GM18519 (cell line): ENCODE results near the gene NRN1L.
"Not testable (repeated sequence)": the region's sequence is repeated elsewhere in the genome, so short reads cannot be mapped to it uniquely, and the experiment has no call there.

Experiments
- ATAC-seq: cut with Tn5 transposase; IDR thresholded peaks from one replicate; pipeline ENCODE4 v1.9.1; 2021; ENCODE audit warnings: mild to moderate bottlenecking, moderate library complexity; ENCODE audit not compliant: unreplicated experiment, low FRiP score

NRN1L gene

DNA sequence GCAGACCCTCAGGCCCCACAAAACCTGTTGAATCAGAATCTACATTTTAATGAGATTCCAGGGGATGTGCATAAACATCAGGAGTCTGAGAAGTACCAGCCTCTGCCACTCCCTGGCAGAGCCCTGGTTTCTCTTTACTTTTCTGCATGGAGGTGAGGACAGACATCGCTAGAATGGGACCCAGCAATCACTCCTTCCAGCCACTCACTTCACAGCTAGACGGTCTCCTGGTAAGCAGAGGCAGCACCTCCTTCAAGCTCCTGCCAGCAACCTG lies 30.7 kb downstream of the NRN1L start:
- not testable (repeated sequence) for ATAC-seq

DNA sequence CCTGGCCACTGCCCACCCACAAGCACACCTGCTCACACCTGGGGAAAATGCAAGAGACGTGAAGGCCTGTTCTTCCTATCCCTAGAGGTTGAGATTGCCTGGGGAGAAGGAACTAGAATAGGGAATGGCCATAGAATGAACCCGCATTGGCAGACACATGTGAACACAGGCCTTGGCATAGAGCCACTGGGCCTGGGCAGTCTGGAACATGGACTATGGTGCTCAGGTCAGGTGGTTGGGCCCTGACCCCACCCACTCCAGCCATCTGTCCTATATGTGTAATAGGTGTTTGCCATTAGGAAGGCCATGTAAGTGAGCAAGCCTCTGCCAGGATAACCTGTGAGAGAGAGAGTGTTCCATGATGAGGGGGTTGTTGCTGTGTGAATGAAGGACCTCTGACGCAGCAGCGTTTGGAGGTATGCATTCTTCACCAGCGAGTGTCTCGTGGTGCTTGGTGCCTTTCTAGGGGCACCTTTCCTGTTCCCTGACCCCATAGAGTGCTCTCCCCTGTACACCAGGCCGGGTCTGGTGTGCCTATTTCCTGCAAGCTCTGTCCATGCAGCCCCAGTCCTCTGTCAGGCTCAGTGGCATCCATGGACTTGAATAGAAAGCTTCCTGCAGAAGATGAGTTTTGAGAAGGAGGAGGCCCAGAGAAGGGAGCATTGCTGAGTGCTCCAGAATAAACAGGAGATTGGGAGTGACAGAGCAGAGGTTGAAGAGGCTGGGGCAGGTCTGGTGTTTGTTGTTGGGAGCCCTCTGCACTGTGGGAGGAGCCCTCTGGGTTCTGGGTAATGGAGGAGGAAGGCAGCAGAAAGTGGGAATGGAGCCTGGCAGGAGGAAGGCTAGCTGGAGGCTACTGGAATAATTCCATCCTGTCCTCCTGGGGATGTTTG lies 31.4 kb downstream of the NRN1L start:
- ATAC-seq, result no peak

- no peak for ATAC-seq
These were observed 32.6 kb downstream of the NRN1L start for GRCh38 chr16:67917140-67917851.

GRCh38 chr16:67917852-67918236 lies 33.2 kb downstream of the NRN1L start:
- no peak for ATAC-seq

- no peak for ATAC-seq
These were observed 35.0 kb downstream of the NRN1L start for GRCh38 chr16:67919622-67920221.

DNA sequence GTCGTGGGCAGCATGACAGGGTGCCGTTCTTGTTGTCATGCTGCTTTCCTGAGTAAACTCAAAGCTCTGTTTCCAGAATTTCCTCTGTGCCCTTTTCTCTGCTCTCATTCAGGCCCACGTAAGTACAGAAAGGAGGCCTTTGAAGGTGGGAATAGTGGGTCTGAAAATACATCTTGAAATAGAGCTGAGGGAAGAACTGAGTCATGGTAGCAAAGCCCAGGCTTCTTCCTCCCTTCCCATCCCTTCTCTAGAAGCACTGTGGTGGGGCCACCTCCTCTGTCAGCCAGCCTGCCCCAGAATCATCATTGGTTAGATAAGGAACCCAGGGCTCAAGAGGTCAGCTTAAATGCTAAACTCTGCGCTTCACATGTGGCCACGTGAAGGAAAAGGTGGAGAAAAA lies 37.5 kb downstream of the NRN1L start:
- ATAC-seq, result no peak

DNA sequence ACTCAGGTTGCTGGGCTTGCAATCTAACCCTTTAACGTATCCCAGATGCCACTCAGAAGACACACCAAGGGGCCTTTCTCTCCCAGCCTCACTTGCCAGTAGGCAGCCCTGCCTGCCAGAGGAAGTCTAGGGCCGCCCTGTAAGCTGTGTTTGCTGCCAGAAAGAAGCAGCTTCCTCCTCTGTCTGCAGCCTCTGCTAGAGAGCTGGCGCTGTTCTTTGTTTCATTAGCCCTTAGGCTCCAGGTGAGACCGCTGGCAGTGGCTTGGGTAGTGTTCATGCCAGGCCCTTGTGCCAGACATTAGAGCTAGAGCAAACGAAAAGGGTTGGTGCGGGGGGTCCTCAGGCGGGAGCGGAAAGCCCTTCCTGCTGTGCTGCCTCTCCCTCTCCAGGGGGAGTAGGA lies 38.1 kb downstream of the NRN1L start:
- no peak for ATAC-seq

- ATAC-seq, result no peak
These were observed 38.9 kb downstream of the NRN1L start for GRCh38 chr16:67923414-67924116.

DNA sequence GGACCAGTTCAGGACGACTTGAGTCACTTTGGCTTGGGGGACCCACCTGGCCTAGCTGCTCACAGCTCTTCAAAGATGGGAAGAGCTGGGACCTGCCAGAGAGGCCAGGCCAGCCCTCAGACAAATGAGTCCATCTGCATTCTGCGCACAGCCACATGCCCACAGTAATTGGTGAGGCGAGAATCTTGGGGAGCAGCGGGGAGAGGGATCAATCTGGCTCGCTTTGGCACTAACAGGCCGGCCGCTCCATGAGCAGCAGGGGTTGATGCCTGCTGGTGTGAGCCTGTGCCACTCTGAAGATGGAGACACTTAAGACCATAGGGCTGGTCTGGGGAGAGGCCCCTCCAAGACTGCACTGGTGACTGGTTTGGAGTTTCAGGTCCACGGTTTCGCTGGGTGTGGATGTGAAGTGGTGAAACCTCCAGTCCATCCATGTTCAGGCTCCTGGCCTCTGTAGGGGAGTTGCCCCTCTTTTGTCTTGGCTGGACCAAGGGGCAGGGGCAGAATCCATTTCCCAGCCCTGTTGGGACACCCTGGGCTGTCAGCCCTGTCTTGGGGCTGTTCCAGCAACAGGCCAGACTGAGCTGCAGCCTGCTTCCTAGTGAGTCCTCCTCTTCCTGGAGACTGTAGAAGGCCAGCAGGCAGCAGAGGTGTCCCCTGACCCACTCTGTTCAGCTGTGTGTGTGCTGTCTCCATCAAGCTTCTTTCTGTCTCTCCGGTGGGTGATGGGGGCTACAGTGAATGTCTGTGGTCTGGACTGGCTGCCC lies 39.6 kb downstream of the NRN1L start:
- no peak for ATAC-seq

GRCh38 chr16:67926181-67926750 lies 41.6 kb downstream of the NRN1L start:
- ATAC-seq, result no peak

- ATAC-seq, result no peak
These were observed 42.7 kb downstream of the NRN1L start for GRCh38 chr16:67927131-67927941.

GRCh38 chr16:67928147-67928546 lies 43.5 kb downstream of the NRN1L start:
- no peak for ATAC-seq

- no peak for ATAC-seq
These were observed 44.1 kb downstream of the NRN1L start for GRCh38 chr16:67928561-67929364.

DNA sequence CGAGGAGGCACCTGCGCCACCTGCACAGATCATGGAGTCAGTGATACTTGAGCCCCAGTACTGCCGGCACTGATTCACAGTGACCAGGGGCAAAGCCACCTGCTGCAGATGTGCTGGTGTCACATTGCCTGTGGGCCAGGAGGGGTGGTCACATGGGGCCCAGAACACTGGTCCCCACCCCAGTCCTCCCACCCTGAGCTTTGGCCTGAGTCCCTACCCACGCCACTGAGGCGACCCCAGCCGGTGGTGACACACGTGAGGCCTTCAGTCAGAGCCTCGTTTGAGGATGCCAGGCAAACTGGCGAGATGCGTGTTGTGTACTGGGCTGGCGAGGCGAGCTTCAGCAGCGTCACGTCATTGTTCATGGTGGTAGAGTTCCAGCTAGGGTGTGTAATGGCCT lies 45.5 kb downstream of the NRN1L start:
- ATAC-seq, result no peak

GRCh38 chr16:67930678-67931211 lies 46.1 kb downstream of the NRN1L start:
- no peak for ATAC-seq

DNA sequence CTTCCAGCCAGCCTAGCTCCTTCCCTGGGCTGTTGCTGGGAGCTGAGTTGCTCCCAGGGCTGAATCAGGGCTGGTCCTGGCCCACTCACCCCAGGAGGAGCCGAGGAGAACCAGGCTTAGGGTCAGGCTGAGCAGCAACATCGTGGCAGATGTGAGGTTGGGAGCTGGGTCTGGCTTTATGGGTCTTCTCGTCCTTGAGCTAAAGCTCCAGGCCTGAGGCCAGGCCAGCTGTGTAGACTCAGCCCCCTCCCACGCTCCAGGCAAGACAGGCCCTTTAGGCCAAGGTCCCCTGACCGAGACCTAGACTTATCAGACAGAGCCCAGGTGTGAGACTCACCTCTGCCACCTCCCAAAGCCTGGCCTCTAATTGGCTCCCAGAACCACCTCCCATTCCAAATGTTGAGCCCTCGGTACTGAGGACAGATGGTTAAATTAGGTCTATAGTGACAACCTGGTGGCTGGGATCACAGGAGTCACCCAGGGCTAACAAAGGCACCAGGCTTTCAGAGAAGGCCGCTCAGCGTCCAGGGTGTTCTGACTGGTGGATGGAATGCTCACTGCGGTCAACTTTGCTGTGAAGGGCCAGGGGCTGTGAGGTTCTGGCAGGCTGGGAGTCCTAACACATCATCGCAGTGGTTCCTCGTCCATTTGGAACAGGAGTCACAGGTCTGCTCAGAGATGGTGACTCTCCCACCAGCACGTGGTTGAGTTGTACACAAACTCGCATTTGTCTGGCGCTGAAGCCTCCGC lies 47.2 kb downstream of the NRN1L start, which contains the start of gene CTRL:
CTRL (minus strand) TSS at position 151 of the 750 bp plus-strand sequence; CDS start at position 141, 10 bp downstream.
- ATAC-seq, result no peak

DNA sequence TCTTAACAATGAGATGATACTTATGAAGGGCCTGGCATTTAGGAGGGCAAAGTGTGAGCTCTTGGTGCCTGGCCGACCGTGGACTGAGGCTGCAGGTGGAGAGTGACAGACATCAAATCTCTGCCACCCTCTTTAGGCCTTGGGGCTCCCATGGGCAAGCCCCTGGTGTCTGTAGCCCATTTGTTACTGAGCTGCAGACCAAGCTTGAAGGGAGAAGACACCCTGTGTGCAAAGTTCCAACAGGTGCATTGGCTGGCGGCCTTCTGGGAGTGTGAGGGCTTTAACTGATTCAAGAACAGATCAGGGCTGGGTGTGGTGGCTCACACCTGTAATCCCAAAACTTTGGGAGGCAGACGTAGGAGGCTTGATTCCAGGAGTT lies 47.8 kb downstream of the NRN1L start:
- ATAC-seq, result no peak
